Measurements from ENCODE around the gene COPZ2.
A peak's percentile ranks its signal among the peaks of the same experiment; 100 is the strongest.

COPZ2 gene

DNA sequence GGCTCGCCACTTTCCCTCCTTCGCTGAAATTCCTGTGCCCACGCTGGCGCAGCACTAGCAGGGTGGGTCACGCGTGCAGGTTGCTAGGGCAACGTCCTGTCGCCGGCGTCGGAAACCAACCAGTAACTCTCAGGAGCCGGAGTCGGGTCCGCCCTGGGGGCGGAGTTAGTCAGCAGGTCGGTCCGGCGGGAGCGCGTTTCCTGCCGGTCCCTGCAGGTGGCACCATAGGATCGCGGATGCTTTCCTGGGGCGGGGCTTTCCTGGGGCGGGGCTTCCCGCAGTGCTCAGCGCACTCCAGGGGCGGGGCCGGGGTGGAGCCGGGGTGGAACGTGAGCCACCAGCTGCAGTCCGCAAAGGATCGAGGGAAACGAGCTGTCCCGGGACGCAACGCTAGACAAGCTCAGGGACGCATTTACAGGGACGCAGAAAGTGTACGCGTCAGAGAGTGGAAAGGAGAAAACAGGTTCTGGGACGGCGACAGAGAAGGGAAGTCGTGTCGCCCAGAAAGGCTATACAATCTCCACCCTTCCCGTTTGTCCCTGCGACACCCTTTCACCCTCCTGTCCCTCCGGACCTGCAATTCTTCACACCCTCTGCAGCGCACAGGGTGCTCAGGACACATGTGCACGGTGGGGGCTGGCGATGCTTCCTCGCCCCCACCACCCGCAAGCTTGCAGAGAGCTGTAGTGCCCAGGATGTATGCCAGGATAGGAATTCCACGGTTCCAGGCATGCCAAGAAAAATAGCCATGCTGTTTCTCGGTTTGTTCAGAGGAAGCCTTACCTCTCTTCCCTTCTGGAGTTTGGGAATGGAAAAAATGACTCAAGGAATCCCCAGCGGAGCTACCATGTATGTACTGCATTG lies 12.3 kb downstream of the COPZ2 start:
- Histone ChIP-seq H3K27ac (ENCODE audit: low read length) (peak overlapping the region; percentile 1; the same call in 1 of the 2 replicates), H3K27me3 (ENCODE audit: insufficient read depth, low read length, poor library complexity) (peaks cover 34% of the 10 kb centered on the region), H3K36me3 (ENCODE audit: insufficient read depth, low read length) (no peaks in the 10 kb centered on the region), H3K4me1 (ENCODE audit: insufficient read depth, low read length) (peaks cover 30% of the 10 kb centered on the region), H3K4me2 (ENCODE audit: insufficient read depth, low read length) (peak overlapping the region; percentile 91), H2AFZ (ENCODE audit: low read depth, low read length) (peak overlapping the region; percentile 72), H3K9me3 (ENCODE audit: insufficient read depth, low read length, severe bottlenecking) (no peaks in the 10 kb centered on the region), H4K20me1 (ENCODE audit: insufficient read depth, low read length) (peaks cover 10% of the 10 kb centered on the region), H3K9ac (ENCODE audit: low read depth, low read length) (peak overlapping the region; percentile 39; the same call in 1 of the 2 replicates), H3K4me3 (ENCODE audit: low read depth in 1 of 2, low read length in 2 of 2) (peak overlapping the region in 1 of 2 experiments; percentile 58; a peak in 3 of 4 replicates), H3K79me2 (ENCODE audit: insufficient read depth, low read length) (no peaks in the 10 kb centered on the region)
- TF ChIP-seq, protein P1, sequence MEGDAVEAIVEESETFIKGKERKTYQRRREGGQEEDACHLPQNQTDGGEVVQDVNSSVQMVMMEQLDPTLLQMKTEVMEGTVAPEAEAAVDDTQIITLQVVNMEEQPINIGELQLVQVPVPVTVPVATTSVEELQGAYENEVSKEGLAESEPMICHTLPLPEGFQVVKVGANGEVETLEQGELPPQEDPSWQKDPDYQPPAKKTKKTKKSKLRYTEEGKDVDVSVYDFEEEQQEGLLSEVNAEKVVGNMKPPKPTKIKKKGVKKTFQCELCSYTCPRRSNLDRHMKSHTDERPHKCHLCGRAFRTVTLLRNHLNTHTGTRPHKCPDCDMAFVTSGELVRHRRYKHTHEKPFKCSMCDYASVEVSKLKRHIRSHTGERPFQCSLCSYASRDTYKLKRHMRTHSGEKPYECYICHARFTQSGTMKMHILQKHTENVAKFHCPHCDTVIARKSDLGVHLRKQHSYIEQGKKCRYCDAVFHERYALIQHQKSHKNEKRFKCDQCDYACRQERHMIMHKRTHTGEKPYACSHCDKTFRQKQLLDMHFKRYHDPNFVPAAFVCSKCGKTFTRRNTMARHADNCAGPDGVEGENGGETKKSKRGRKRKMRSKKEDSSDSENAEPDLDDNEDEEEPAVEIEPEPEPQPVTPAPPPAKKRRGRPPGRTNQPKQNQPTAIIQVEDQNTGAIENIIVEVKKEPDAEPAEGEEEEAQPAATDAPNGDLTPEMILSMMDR (IDR thresholded peaks at IDR 0.05; ENCODE audit: borderline replicate concordance, extremely low read depth, low read length, poor library complexity, severe bottlenecking): peak; percentile 91
- no peak for TF ChIP-seq EZH2 (IDR thresholded peaks at IDR 0.05; ENCODE audit: borderline replicate concordance, low read depth, low read length, severe bottlenecking)
- ATAC-seq (ENCODE audit: insufficient read depth, low read depth): peak; percentile 92
- peak; percentile 96 for DNase-seq

DNA sequence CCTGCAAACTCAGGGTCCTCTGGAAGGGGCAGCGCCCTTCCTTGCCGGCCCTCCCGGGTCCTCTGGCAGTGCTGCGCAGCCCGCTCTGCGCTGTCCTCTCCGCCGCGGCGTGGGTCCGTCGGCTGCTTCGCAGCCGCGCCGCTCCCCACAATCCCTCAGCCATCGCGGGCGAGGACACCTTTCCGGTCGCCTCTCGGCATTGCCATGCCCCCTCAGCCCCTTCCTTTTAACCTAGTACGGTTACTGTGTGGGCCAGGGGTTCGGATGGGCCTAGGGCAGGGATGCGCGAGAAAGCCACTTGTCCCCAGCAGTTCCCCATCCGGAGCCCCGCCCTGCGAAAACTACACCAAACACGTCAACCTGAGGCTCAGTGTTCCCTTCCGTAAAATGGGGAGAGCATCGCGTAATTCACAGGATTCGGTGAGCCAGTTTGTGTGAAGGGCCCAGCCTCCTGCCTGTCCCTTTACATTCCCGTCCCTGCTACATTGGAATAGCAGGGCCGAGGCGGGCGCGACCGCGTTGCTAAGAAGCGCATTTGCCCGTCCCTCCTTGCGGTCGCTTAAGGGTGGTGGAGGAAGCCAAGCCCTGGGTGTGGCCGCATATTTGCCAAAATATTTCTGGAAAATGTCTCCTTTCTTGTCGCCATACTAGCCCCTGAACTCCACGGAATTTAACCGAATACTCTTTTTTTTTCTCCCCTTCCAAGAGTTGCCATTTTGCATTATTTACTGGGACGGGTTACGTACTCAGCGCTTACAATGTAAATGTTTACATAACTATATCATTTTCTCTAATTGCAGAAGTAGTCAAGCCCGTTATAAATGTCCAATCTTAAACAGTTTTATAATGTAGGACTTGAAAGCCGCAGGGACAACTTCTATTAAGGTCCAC lies 13.2 kb downstream of the COPZ2 start:
- Histone ChIP-seq H3K9ac (ENCODE audit: low read depth, low read length) (peak overlapping the region; percentile 9; the same call in 1 of the 2 replicates), H3K9me3 (ENCODE audit: insufficient read depth, low read length, severe bottlenecking) (no peaks in the 10 kb centered on the region), H2AFZ (ENCODE audit: low read depth, low read length) (0 out of 2 replicates have a peak overlapping the region, but pooled peaks have one; percentile 37), H3K36me3 (ENCODE audit: insufficient read depth, low read length) (no peaks in the 10 kb centered on the region), H3K4me3 (ENCODE audit: low read depth in 1 of 2, low read length in 2 of 2) (peak overlapping the region in 1 of 2 experiments; percentile 51; a peak in 2 of 4 replicates), H3K27ac (ENCODE audit: low read length) (no peak overlapping the region), H3K4me2 (ENCODE audit: insufficient read depth, low read length) (peak overlapping the region; percentile 91), H3K27me3 (ENCODE audit: insufficient read depth, low read length, poor library complexity) (peaks cover 35% of the 10 kb centered on the region), H3K79me2 (ENCODE audit: insufficient read depth, low read length) (no peaks in the 10 kb centered on the region), H3K4me1 (ENCODE audit: insufficient read depth, low read length) (peaks cover 30% of the 10 kb centered on the region), H4K20me1 (ENCODE audit: insufficient read depth, low read length) (peaks cover 10% of the 10 kb centered on the region)
- ATAC-seq (ENCODE audit: insufficient read depth, low read depth): no peak
- DNase-seq: no peak
- TF ChIP-seq, protein P1 (IDR thresholded peaks at IDR 0.05; ENCODE audit: borderline replicate concordance, extremely low read depth, low read length, poor library complexity, severe bottlenecking): no peak
- peak; percentile 84 for TF ChIP-seq EZH2 (IDR thresholded peaks at IDR 0.05; ENCODE audit: borderline replicate concordance, low read depth, low read length, severe bottlenecking)

DNA sequence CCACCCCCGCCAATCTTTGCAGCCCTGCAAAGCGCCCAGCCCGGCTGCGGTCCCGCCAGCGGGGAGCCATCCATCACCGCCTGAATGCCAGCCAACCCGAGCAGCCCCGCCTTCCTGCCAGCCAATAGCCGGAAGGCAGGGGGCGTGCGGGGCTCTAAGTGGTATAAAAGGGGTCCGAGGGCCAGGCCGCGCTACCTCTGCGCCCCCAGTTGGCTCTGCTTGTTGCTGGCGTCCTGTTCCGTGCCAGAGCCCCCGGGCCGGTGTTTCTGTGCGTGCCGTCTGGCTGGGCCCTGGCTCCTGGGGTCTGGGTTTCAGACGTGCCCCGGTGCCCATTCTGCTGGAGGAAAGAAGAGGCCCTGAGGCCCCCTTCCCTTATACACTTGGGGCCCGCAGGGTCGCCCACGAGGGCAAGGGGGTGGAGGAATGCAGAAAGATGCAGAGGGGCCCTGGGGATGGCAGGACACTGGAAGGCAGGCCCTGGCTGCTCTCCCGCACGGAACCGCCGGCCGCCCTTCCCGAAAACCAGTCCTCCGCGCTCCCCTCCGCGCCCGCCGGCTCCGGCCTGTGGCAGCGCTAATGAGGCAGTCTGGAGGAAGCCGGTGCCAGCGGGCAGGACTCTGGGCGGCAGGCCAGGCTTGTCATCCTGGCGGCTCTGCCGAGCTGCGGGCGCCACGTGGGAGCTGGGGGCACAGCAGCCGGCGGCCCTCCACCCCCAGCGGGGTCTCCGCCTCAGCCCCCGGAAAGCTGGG lies 14.0 kb downstream of the COPZ2 start:
- peaks cover 30% of the 10 kb centered on the region for H3K4me1 ChIP-seq (ENCODE audit: insufficient read depth, low read length)
- H3K9ac ChIP-seq (ENCODE audit: low read depth, low read length): peak overlapping the region; percentile 9; the same call in 1 of the 2 replicates
- H4K20me1 ChIP-seq (ENCODE audit: insufficient read depth, low read length): peaks cover 10% of the 10 kb centered on the region
- peaks cover 35% of the 10 kb centered on the region for H3K27me3 ChIP-seq (ENCODE audit: insufficient read depth, low read length, poor library complexity)
- no peak overlapping the region for H3K4me3 ChIP-seq (ENCODE audit: low read depth in 1 of 2, low read length in 2 of 2)
- H3K4me2 ChIP-seq (ENCODE audit: insufficient read depth, low read length): peak overlapping the region; percentile 91
- DNase-seq: no peak
- TF ChIP-seq EZH2 (IDR thresholded peaks at IDR 0.05; ENCODE audit: borderline replicate concordance, low read depth, low read length, severe bottlenecking): peak; percentile 64
- TF ChIP-seq, protein P1 (IDR thresholded peaks at IDR 0.05; ENCODE audit: borderline replicate concordance, extremely low read depth, low read length, poor library complexity, severe bottlenecking): no peak
- no peaks in the 10 kb centered on the region for H3K36me3 ChIP-seq (ENCODE audit: insufficient read depth, low read length)
- no peaks in the 10 kb centered on the region for H3K9me3 ChIP-seq (ENCODE audit: insufficient read depth, low read length, severe bottlenecking)
- no peaks in the 10 kb centered on the region for H3K79me2 ChIP-seq (ENCODE audit: insufficient read depth, low read length)
- no peak overlapping the region for H3K27ac ChIP-seq (ENCODE audit: low read length)
- no peak overlapping the region for H2AFZ ChIP-seq (ENCODE audit: low read depth, low read length)
- ATAC-seq (ENCODE audit: insufficient read depth, low read depth): no peak

All from DND-41 (cell line).